ENCODE data around the gene ARAP3.
"Not testable (repeated sequence)": the region's sequence is repeated elsewhere in the genome, so short reads cannot be mapped to it uniquely, and the experiment has no call there.

The ARAP3 gene

GRCh38 chr5:141617682-141618029 lies 64.4 kb downstream of the ARAP3 start:
- peaks cover 5% of the 10 kb centered on the region for H3K36me3 ChIP-seq (ENCODE audit: control insufficient read depth, insufficient read depth, low read length)

GRCh38 chr5:141617128-141617527 lies 64.9 kb downstream of the ARAP3 start:
- TF ChIP-seq, protein P1, sequence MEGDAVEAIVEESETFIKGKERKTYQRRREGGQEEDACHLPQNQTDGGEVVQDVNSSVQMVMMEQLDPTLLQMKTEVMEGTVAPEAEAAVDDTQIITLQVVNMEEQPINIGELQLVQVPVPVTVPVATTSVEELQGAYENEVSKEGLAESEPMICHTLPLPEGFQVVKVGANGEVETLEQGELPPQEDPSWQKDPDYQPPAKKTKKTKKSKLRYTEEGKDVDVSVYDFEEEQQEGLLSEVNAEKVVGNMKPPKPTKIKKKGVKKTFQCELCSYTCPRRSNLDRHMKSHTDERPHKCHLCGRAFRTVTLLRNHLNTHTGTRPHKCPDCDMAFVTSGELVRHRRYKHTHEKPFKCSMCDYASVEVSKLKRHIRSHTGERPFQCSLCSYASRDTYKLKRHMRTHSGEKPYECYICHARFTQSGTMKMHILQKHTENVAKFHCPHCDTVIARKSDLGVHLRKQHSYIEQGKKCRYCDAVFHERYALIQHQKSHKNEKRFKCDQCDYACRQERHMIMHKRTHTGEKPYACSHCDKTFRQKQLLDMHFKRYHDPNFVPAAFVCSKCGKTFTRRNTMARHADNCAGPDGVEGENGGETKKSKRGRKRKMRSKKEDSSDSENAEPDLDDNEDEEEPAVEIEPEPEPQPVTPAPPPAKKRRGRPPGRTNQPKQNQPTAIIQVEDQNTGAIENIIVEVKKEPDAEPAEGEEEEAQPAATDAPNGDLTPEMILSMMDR (IDR thresholded peaks at IDR 0.05; ENCODE audit: insufficient read depth, low read length, poor library complexity, severe bottlenecking): no peak
- Histone ChIP-seq H3K27me3 (replicated peaks; ENCODE audit: control insufficient read depth, insufficient read depth, low read length) (no peaks in the 10 kb centered on the region), H3K36me3 (ENCODE audit: control insufficient read depth, insufficient read depth, low read length) (peaks cover 5% of the 10 kb centered on the region), H3K4me3 (replicated peaks; ENCODE audit: low read depth, low read length) (peak overlapping the region; percentile 81)
- DNase-seq (ENCODE audit: extremely low read depth, insufficient read length): no peak

More at GRCh38 chr5:141617682-141618029, 64.4 kb downstream of the ARAP3 start:
- TF ChIP-seq, protein P1 (IDR thresholded peaks at IDR 0.05; ENCODE audit: insufficient read depth, low read length, poor library complexity, severe bottlenecking): no peak
- H3K27me3 ChIP-seq (replicated peaks; ENCODE audit: control insufficient read depth, insufficient read depth, low read length): no peaks in the 10 kb centered on the region
- DNase-seq (ENCODE audit: extremely low read depth, insufficient read length): no peak
- peak overlapping the region; percentile 81 for H3K4me3 ChIP-seq (replicated peaks; ENCODE audit: low read depth, low read length)

DNA sequence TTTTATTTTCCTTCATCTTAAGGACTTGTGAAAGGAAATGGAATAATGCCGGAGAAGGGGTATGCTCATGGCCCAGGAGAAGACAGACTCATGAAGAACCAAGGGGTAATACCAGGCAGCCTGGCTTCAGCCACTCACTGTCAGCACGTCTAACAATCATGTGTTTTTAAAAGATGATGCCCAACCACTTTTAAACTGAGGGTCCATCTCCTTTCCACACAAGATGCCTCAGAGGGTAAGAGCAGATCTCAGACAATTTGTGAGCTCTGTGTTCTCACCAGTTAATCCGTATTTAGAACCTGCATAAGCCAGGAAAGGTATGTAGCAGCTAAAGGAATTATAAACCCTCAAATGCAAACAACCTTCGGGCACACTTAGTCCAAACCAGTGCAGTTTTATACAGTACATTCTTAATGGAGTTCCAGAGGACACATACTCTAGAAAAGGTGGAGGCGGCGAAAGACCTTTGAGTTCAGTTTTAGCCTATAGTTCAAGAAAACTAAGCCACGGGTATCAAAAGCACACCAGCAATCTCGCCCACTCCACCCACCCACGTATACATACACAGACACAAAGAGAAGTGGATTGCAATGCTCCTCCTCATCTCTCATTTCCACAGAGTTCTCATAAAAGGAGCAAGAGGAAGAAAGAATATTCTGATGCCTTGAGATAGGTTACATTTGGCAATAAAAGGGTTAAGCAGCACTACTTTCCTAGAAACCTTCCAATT lies 65.9 kb downstream of the ARAP3 start:
- no peak for DNase-seq (ENCODE audit: extremely low read depth, insufficient read length)
- Histone ChIP-seq H3K27me3 (replicated peaks; ENCODE audit: control insufficient read depth, insufficient read depth, low read length) (no peaks in the 10 kb centered on the region), H3K36me3 (ENCODE audit: control insufficient read depth, insufficient read depth, low read length) (peaks cover 2% of the 10 kb centered on the region; the same call in 1 of the 2 replicates), H3K4me3 (replicated peaks; ENCODE audit: low read depth, low read length) (peak overlapping the region; percentile 81)
- TF ChIP-seq, protein P1 (IDR thresholded peaks at IDR 0.05; ENCODE audit: insufficient read depth, low read length, poor library complexity, severe bottlenecking): no peak

DNA sequence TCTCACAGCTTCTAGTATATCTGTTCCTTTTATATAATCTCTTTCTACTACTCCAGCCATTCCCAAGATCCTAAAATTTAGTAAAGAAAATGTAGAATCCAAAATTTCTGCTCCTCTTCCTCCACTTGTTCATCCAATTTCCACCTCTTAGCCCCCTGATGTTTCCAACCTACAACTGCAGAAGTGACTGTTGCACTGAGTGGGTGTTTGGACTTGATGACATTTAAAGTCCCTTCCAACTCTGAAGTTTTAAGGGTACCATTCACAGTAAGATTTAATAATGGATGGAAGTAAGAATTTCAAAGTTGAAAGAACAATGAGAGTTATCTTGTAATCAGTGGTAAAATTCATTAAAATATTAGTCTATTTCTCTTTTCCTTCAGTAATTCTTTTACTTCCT lies 68.7 kb downstream of the ARAP3 start:
- H3K36me3 ChIP-seq (ENCODE audit: control insufficient read depth, insufficient read depth, low read length): no peaks in the 10 kb centered on the region
- no peaks in the 10 kb centered on the region for H3K27me3 ChIP-seq (replicated peaks; ENCODE audit: control insufficient read depth, insufficient read depth, low read length)
- no peak overlapping the region for H3K4me3 ChIP-seq (replicated peaks; ENCODE audit: low read depth, low read length)

GRCh38 chr5:141611289-141611688 lies 70.7 kb downstream of the ARAP3 start:
- Histone ChIP-seq H3K36me3 (ENCODE audit: control insufficient read depth, insufficient read depth, low read length) (no peaks in the 10 kb centered on the region), H3K27me3 (replicated peaks; ENCODE audit: control insufficient read depth, insufficient read depth, low read length) (no peaks in the 10 kb centered on the region), H3K4me3 (replicated peaks; ENCODE audit: low read depth, low read length) (no peak overlapping the region)
- TF ChIP-seq, protein P1 (IDR thresholded peaks at IDR 0.05; ENCODE audit: insufficient read depth, low read length, poor library complexity, severe bottlenecking): no peak
- no peak for DNase-seq (ENCODE audit: extremely low read depth, insufficient read length)

More for the DNA sequence above, 68.7 kb downstream of the ARAP3 start:
- TF ChIP-seq, protein P1 (IDR thresholded peaks at IDR 0.05; ENCODE audit: insufficient read depth, low read length, poor library complexity, severe bottlenecking): no peak
- no peak for DNase-seq (ENCODE audit: extremely low read depth, insufficient read length)

- not testable (repeated sequence) for DNase-seq (ENCODE audit: extremely low read depth, insufficient read length); H3K4me3 ChIP-seq (replicated peaks; ENCODE audit: low read depth, low read length); H3K36me3 ChIP-seq (ENCODE audit: control insufficient read depth, insufficient read depth, low read length); H3K27me3 ChIP-seq (replicated peaks; ENCODE audit: control insufficient read depth, insufficient read depth, low read length)
Measured at GRCh38 chr5:141609921-141610320, 72.1 kb downstream of the ARAP3 start.
